ENCODE results near the gene TPST1. TPM values are rescaled to one million over a fixed set of nuclear protein-coding genes. Genes with fewer than 3 reads are reported as not detected.

The TPST1 gene
- total RNA-seq, 1 experiment from 2014 or later: 15.0 TPM

GRCh38 chr7:66281678-66282590 is 76.8 kb downstream of the TPST1 start:
- POLR2A ChIA-PET: no interaction called here
- CTCF ChIA-PET: no interaction called here
- ATAC-seq (no peak), DNase-seq (ENCODE audit: low spot score) (no peak)
- H3K27ac Mint-ChIP-seq: peak overlapping the region; percentile 77
- peaks cover 2% of the 10 kb centered on the region for H3K36me3 Mint-ChIP-seq
- H3K4me3 Mint-ChIP-seq: no peak overlapping the region
- H3K27me3 Mint-ChIP-seq (ENCODE audit: low read depth): no peaks in the 10 kb centered on the region
- peaks cover 13% of the 10 kb centered on the region for H3K4me1 Mint-ChIP-seq
- peaks cover 3% of the 10 kb centered on the region; the same call in 1 of the 2 replicates for H3K9me3 Mint-ChIP-seq
- no peak for TF ChIP-seq KAT7 (CRISPR knock-in tag; IDR thresholded peaks at IDR 0.05; ENCODE audit: borderline replicate concordance)

GRCh38 chr7:66282591-66282935 is 77.4 kb downstream of the TPST1 start:
- Mint-ChIP-seq H3K4me1 (peaks cover 10% of the 10 kb centered on the region), H3K36me3 (peaks cover 2% of the 10 kb centered on the region), H3K9me3 (peaks cover 3% of the 10 kb centered on the region; the same call in 1 of the 2 replicates), H3K27ac (0 out of 2 replicates have a peak overlapping the region, but pooled peaks have one; percentile 39), H3K4me3 (no peak overlapping the region), H3K27me3 (ENCODE audit: low read depth) (no peaks in the 10 kb centered on the region)
- POLR2A ChIA-PET: no interaction called here
- no peak for ATAC-seq
- no peak for DNase-seq (ENCODE audit: low spot score)
- CTCF ChIA-PET: no interaction called here
- TF ChIP-seq ZBTB21 (CRISPR knock-in tag; IDR thresholded peaks at IDR 0.05; ENCODE audit: borderline replicate concordance): no peak
- no peak for TF ChIP-seq E2F1 (CRISPR knock-in tag; IDR thresholded peaks at IDR 0.05)
- TF ChIP-seq USF2 (CRISPR knock-in tag; IDR thresholded peaks at IDR 0.05): no peak
- no peak for TF ChIP-seq GTF2I (CRISPR knock-in tag; conservative IDR thresholded peaks at IDR 0.05)
- TF ChIP-seq ZBTB43 (CRISPR knock-in tag; IDR thresholded peaks at IDR 0.05): no peak
- no peak for TF ChIP-seq E2F4 (CRISPR knock-in tag; IDR thresholded peaks at IDR 0.05; ENCODE audit: borderline replicate concordance, low read depth)
- no peak for TF ChIP-seq MYBL2 (CRISPR knock-in tag; IDR thresholded peaks at IDR 0.05)
- TF ChIP-seq ZNF416 (CRISPR knock-in tag; IDR thresholded peaks at IDR 0.05): no peak
- no peak for TF ChIP-seq HMGA2 (CRISPR knock-in tag; IDR thresholded peaks at IDR 0.05)
- TF ChIP-seq NR3C1 (CRISPR knock-in tag; conservative IDR thresholded peaks at IDR 0.05; ENCODE audit: low read depth): no peak
- no peak for TF ChIP-seq ETV6 (CRISPR knock-in tag; IDR thresholded peaks at IDR 0.05)
- no peak for TF ChIP-seq ZNF263 (CRISPR knock-in tag; IDR thresholded peaks at IDR 0.05; ENCODE audit: low read depth)
- no peak for TF ChIP-seq ZNF532 (CRISPR knock-in tag; IDR thresholded peaks at IDR 0.05; ENCODE audit: borderline replicate concordance)
- TF ChIP-seq ZNF281 (CRISPR knock-in tag; IDR thresholded peaks at IDR 0.05): no peak
- no peak for TF ChIP-seq ATF2 (CRISPR knock-in tag; IDR thresholded peaks at IDR 0.05; ENCODE audit: borderline replicate concordance, low read depth)
- no peak for TF ChIP-seq TEAD4 (CRISPR knock-in tag; IDR thresholded peaks at IDR 0.05)
- TF ChIP-seq CREM (CRISPR knock-in tag; IDR thresholded peaks at IDR 0.05): no peak
